ENCODE data around the gene DNAH12.

The DNAH12 gene

GRCh38 chr3:57268416-57268815 lies 275.7 kb downstream of the DNAH12 start:
- H3K9ac ChIP-seq (ENCODE audit: low read length): no peak overlapping the region
- TF ChIP-seq CTCF (IDR thresholded peaks at IDR 0.05; ENCODE audit: low read length) (no peak), EZH2phosphoT487 (IDR thresholded peaks at IDR 0.05; ENCODE audit: low read length) (no peak), EZH2 (optimal IDR thresholded peaks at IDR 0.05; ENCODE audit: low read depth, low read length) (no peak)
- H4K20me1 ChIP-seq (ENCODE audit: insufficient read depth, low read length): no peaks in the 10 kb centered on the region
- no peak overlapping the region for H2AFZ ChIP-seq (ENCODE audit: low read length)
- no peaks in the 10 kb centered on the region for H3F3A ChIP-seq (ENCODE audit: insufficient read depth, low read length)
- no peaks in the 10 kb centered on the region for H3K27me3 ChIP-seq (replicated peaks; ENCODE audit: insufficient read depth, low read length)
- no peaks in the 10 kb centered on the region for H3K4me1 ChIP-seq (ENCODE audit: low read length)
- no peaks in the 10 kb centered on the region for H3K9me2 ChIP-seq (replicated peaks; ENCODE audit: insufficient read depth, low read length)
- no peaks in the 10 kb centered on the region for H3K9me3 ChIP-seq (replicated peaks; ENCODE audit: insufficient read depth, low read length)
- no peaks in the 10 kb centered on the region for H3K79me2 ChIP-seq (ENCODE audit: low read length)
- H3K4me3 ChIP-seq (ENCODE audit: low read length): no peak overlapping the region
- H3K27ac ChIP-seq (ENCODE audit: low read length): no peak overlapping the region
- DNase-seq: no peak
- peaks cover 5% of the 10 kb centered on the region; the same call in 1 of the 2 replicates for H3K36me3 ChIP-seq (replicated peaks; ENCODE audit: insufficient read depth, low read length)
- no peak overlapping the region for H3K4me2 ChIP-seq (ENCODE audit: low read depth, low read length)

- Histone ChIP-seq H2AFZ (ENCODE audit: low read length) (no peak overlapping the region), H3K4me2 (ENCODE audit: low read depth, low read length) (no peak overlapping the region), H3K4me1 (ENCODE audit: low read length) (no peaks in the 10 kb centered on the region), H3F3A (ENCODE audit: insufficient read depth, low read length) (no peaks in the 10 kb centered on the region), H4K20me1 (ENCODE audit: insufficient read depth, low read length) (no peaks in the 10 kb centered on the region), H3K9me2 (replicated peaks; ENCODE audit: insufficient read depth, low read length) (no peaks in the 10 kb centered on the region), H3K9me3 (replicated peaks; ENCODE audit: insufficient read depth, low read length) (no peaks in the 10 kb centered on the region), H3K9ac (ENCODE audit: low read length) (no peak overlapping the region), H3K4me3 (ENCODE audit: low read length) (no peak overlapping the region), H3K27ac (ENCODE audit: low read length) (no peak overlapping the region), H3K79me2 (ENCODE audit: low read length) (no peaks in the 10 kb centered on the region), H3K36me3 (replicated peaks; ENCODE audit: insufficient read depth, low read length) (no peaks in the 10 kb centered on the region; the same call in 1 of the 2 replicates), H3K27me3 (replicated peaks; ENCODE audit: insufficient read depth, low read length) (no peaks in the 10 kb centered on the region)
- no peak for DNase-seq
- TF ChIP-seq CTCF (IDR thresholded peaks at IDR 0.05; ENCODE audit: low read length): no peak
- no peak for TF ChIP-seq EZH2 (optimal IDR thresholded peaks at IDR 0.05; ENCODE audit: low read depth, low read length)
- no peak for TF ChIP-seq EZH2phosphoT487 (IDR thresholded peaks at IDR 0.05; ENCODE audit: low read length)
Observed at GRCh38 chr3:57261929-57262328, 282.2 kb downstream of the DNAH12 start.

GRCh38 chr3:57261119-57261518 lies 283.0 kb downstream of the DNAH12 start:
- no peaks in the 10 kb centered on the region for H3K9me2 ChIP-seq (replicated peaks; ENCODE audit: insufficient read depth, low read length)
- H3K4me1 ChIP-seq (ENCODE audit: low read length): no peaks in the 10 kb centered on the region
- H3K27me3 ChIP-seq (replicated peaks; ENCODE audit: insufficient read depth, low read length): no peaks in the 10 kb centered on the region
- no peak overlapping the region for H3K9ac ChIP-seq (ENCODE audit: low read length)
- no peaks in the 10 kb centered on the region for H3K79me2 ChIP-seq (ENCODE audit: low read length)
- no peak overlapping the region for H3K4me2 ChIP-seq (ENCODE audit: low read depth, low read length)
- H3F3A ChIP-seq (ENCODE audit: insufficient read depth, low read length): no peaks in the 10 kb centered on the region
- H3K27ac ChIP-seq (ENCODE audit: low read length): no peak overlapping the region
- H4K20me1 ChIP-seq (ENCODE audit: insufficient read depth, low read length): no peaks in the 10 kb centered on the region
- no peak for TF ChIP-seq CTCF (IDR thresholded peaks at IDR 0.05; ENCODE audit: low read length)
- no peak for TF ChIP-seq EZH2phosphoT487 (IDR thresholded peaks at IDR 0.05; ENCODE audit: low read length)
- no peak for TF ChIP-seq EZH2 (optimal IDR thresholded peaks at IDR 0.05; ENCODE audit: low read depth, low read length)
- no peak for DNase-seq
- no peaks in the 10 kb centered on the region for H3K9me3 ChIP-seq (replicated peaks; ENCODE audit: insufficient read depth, low read length)
- H3K4me3 ChIP-seq (ENCODE audit: low read length): no peak overlapping the region
- H3K36me3 ChIP-seq (replicated peaks; ENCODE audit: insufficient read depth, low read length): no peaks in the 10 kb centered on the region; the same call in 1 of the 2 replicates
- H2AFZ ChIP-seq (ENCODE audit: low read length): no peak overlapping the region

Data from MM.1S (cell line).